Measurements from ENCODE around the gene IGFBP4. TPM values are rescaled to one million over a fixed set of nuclear protein-coding genes. Genes with fewer than 3 reads are reported as not detected.

Gene IGFBP4
- total RNA-seq, 2 donors from 2014 or later = 81.0 to 237 TPM

- H3K4me1 ChIP-seq = peaks cover 0 to 12% of the 10 kb centered on the region in 2 donors
- H3K27ac ChIP-seq = no peak overlapping the region
- no peak for DNase-seq (ENCODE audit: low spot score)
- TF ChIP-seq, protein P1, sequence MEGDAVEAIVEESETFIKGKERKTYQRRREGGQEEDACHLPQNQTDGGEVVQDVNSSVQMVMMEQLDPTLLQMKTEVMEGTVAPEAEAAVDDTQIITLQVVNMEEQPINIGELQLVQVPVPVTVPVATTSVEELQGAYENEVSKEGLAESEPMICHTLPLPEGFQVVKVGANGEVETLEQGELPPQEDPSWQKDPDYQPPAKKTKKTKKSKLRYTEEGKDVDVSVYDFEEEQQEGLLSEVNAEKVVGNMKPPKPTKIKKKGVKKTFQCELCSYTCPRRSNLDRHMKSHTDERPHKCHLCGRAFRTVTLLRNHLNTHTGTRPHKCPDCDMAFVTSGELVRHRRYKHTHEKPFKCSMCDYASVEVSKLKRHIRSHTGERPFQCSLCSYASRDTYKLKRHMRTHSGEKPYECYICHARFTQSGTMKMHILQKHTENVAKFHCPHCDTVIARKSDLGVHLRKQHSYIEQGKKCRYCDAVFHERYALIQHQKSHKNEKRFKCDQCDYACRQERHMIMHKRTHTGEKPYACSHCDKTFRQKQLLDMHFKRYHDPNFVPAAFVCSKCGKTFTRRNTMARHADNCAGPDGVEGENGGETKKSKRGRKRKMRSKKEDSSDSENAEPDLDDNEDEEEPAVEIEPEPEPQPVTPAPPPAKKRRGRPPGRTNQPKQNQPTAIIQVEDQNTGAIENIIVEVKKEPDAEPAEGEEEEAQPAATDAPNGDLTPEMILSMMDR (IDR thresholded peaks at IDR 0.05) = no peak
- no peaks in the 10 kb centered on the region for H3K9me3 ChIP-seq
- no peaks in the 10 kb centered on the region for H3K36me3 ChIP-seq
- H3K4me3 ChIP-seq = no peak overlapping the region
- H3K27me3 ChIP-seq = no peaks in the 10 kb centered on the region
These were observed 30.5 kb downstream of the IGFBP4 start for GRCh38 chr17:40473573-40474365.

DNA sequence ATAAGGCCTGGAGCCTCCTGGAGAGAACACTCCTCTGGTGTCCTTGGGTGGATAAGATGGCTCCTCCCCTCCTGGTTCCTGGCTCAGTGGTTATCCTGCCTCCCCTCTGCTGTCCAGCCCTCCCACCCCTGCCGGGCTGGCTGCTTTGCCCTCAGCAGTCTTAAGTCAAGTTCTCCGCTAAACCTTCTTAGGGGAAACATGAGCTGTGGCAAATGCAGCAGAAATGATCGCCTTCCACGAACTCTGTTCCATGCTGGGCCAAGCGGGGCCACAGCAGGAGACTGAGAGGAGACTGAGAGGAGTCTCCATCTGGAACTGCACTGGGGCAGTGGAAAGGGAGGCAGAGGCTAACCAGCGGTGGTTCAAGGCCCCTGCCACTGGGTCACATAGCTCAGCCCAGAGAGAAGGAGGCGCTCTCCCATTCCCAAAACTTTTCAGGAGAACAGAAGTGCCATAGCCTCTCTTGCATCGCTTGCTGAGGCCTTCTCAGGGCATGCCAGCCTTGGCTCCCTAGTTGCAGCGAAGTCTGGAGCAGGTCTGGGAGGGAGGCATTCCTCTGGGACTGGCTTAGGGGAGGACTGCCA lies 31.3 kb downstream of the IGFBP4 start:
- Histone ChIP-seq H3K9me3 (no peaks in the 10 kb centered on the region), H3K36me3 (no peaks in the 10 kb centered on the region), H3K27ac (no peak overlapping the region), H3K27me3 (no peaks in the 10 kb centered on the region), H3K4me3 (no peak overlapping the region), H3K4me1 (peaks cover 0 to 12% of the 10 kb centered on the region in 2 donors)
- TF ChIP-seq, protein P1 (IDR thresholded peaks at IDR 0.05) = no peak
- DNase-seq (ENCODE audit: low spot score) = no peak

GRCh38 chr17:40475234-40475908 lies 32.1 kb downstream of the IGFBP4 start:
- Histone ChIP-seq H3K4me1 (peaks cover 0 to 17% of the 10 kb centered on the region in 2 donors), H3K9me3 (no peaks in the 10 kb centered on the region), H3K36me3 (no peaks in the 10 kb centered on the region), H3K27me3 (no peaks in the 10 kb centered on the region), H3K4me3 (no peak overlapping the region), H3K27ac (no peak overlapping the region)
- TF ChIP-seq, protein P1 (IDR thresholded peaks at IDR 0.05) = no peak
- no peak for DNase-seq (ENCODE audit: low spot score)

DNA sequence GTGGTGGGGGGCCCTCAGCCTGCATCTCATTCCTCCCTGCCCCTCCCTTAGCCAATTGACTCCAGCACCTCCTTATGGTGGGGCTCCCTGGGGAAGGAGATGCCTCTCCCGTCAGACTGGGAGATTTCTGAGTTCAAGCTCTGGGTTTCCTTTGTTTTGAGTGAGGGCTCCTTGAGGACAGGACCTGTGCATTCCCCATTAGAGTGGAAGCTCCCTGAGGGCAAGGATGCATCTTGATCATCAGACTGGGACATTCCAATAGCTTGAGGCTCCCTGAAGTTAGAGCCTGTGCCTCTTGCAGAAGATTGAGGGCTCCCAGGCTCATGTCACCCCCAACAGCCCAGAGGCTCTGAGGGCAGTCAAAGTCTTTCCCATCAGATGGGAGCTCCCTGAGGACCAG lies 34.5 kb downstream of the IGFBP4 start:
- no peaks in the 10 kb centered on the region for H3K27me3 ChIP-seq
- TF ChIP-seq, protein P1 (IDR thresholded peaks at IDR 0.05) = no peak
- no peak for DNase-seq (ENCODE audit: low spot score)
- H3K36me3 ChIP-seq = no peaks in the 10 kb centered on the region
- no peak overlapping the region for H3K4me3 ChIP-seq
- H3K4me1 ChIP-seq = peaks cover 0 to 24% of the 10 kb centered on the region in 2 donors
- H3K9me3 ChIP-seq = no peaks in the 10 kb centered on the region
- H3K27ac ChIP-seq = no peak overlapping the region

GRCh38 chr17:40478486-40478885 lies 35.2 kb downstream of the IGFBP4 start:
- Histone ChIP-seq H3K4me3 (no peak overlapping the region), H3K36me3 (no peaks in the 10 kb centered on the region), H3K9me3 (no peaks in the 10 kb centered on the region), H3K4me1 (peaks cover 0 to 24% of the 10 kb centered on the region in 2 donors), H3K27me3 (no peaks in the 10 kb centered on the region), H3K27ac (no peak overlapping the region)
- DNase-seq (ENCODE audit: low spot score) = no peak
- TF ChIP-seq, protein P1 (IDR thresholded peaks at IDR 0.05) = no peak
